ENCODE data around the gene UBTD1.

DNA sequence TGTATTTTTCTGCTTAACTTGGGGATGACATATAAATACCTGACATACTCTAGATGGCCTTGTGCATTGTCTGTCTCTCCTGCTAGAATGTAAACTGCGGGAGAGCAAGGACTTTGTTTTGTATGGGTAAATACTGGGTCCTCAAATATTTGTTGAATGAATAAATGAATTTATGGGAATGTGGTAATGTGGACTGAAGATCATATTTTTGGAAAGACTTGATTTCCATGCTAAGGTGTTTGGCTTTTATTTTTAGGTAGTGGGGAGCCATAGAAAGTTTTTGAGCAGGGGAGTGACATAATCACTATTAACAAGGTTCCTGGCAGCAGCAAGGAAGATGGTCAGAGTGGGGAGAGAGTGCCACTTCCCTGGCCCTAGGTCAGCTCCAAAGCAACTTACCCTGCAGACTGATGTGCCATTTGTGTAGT lies 27.0 kb downstream of the UBTD1 start:
- TF ChIP-seq CTCF (IDR thresholded peaks at IDR 0.05) (no peak), POLR2AphosphoS5 (IDR thresholded peaks at IDR 0.05) (no peak)
